Endothelial cell of umbilical vein (primary cell): ENCODE measurements around the gene GLIS2. TPM values are rescaled to one million over a fixed set of nuclear protein-coding genes. Genes with fewer than 3 reads are reported as not detected.

Experiments
- BruUV-seq: library from RNA; stranded (reverse); fragments of 400-500 nt; replicated peaks from 2 replicates; lab custom pipeline; 2021; lab: Mats Ljungman, UMichigan
- CTCF ChIA-PET: fragments of 300-600, 350-600 bp; sonication (Branson Sonifier 250); formaldehyde crosslinking; loops from one replicate; lab custom pipeline; 2021; ENCODE audit warnings: antibody characterized with exemption, inconsistent platforms; lab: Charles Lee
- POLR2A ChIA-PET: fragments of 300-600, 350-600 bp; sonication (Branson Sonifier 250); formaldehyde crosslinking; loops from one replicate; lab custom pipeline; 2021; ENCODE audit warnings: antibody characterized with exemption, inconsistent platforms; lab: Charles Lee
- DNase-seq: peaks from one replicate; pipeline ENCODE4 v3.0.0-alpha.2; 2011; ENCODE audit warnings: low read depth, low spot score
- FAIRE-seq: peaks from 2 replicates; lab custom pipeline; 2011; peaks lifted over from hg19 to GRCh38; lab: Jason Lieb, UNC
- H2AFZ ChIP-seq: 2 replicates; pipeline ENCODE4 v1.6.0; 2012; ENCODE audit warnings: low read depth, low read length, control low read depth, inconsistent platforms
- H3K27ac ChIP-seq: 2 replicates; pipeline ENCODE4 v1.5.1; 2011; ENCODE audit warnings: low read depth, mild to moderate bottlenecking, control low read depth, low read length, moderate library complexity; ENCODE audit not compliant: insufficient read depth
- H3K27me3 ChIP-seq, 2 experiments: 2 replicates each; pipeline versions ENCODE4 v1.6.0 to v1.6.1; 2011; ENCODE audit warnings: low read length in 2 of 2, mixed read lengths in 1 of 2; ENCODE audit not compliant: control insufficient read depth in 2 of 2, insufficient read depth in 2 of 2
- H3K36me3 ChIP-seq, 2 experiments: 2 replicates in 1 of 2; 3 replicates in 1 of 2; pipeline ENCODE4 v1.5.1; 2011; ENCODE audit warnings: low read length in 2 of 2, mild to moderate bottlenecking in 1 of 2, moderate library complexity in 1 of 2; ENCODE audit not compliant: control insufficient read depth in 2 of 2, insufficient read depth in 2 of 2; ENCODE audit errors: extremely low read depth in 1 of 2
- H3K4me1 ChIP-seq: 3 replicates; pipeline ENCODE4 v1.5.1; 2011; ENCODE audit warnings: mild to moderate bottlenecking, low read length; ENCODE audit not compliant: control insufficient read depth, insufficient read depth; ENCODE audit errors: extremely low read depth
- H3K4me2 ChIP-seq: 2 replicates; pipeline ENCODE4 v1.6.1; 2011; ENCODE audit warnings: low read length, control low read depth, mixed read lengths; ENCODE audit not compliant: insufficient read depth
- H3K4me3 ChIP-seq, 3 experiments: fragments of 200-600 bp in 1 of 3; sonication (generic), shearing (Covaris generic) in 1 of 3; replicated peaks in 1 of 3; 2 replicates each; pipeline ENCODE4 v1.5.1; 2011 to 2016; ENCODE audit warnings: control low read depth in 3 of 3, low read length in 3 of 3, mild to moderate bottlenecking in 2 of 3, inconsistent platforms in 1 of 3, low read depth in 1 of 3, moderate library complexity in 1 of 3; ENCODE audit not compliant: insufficient read depth in 1 of 3
- H3K79me2 ChIP-seq: 2 replicates; pipeline ENCODE4 v1.6.0; 2012; ENCODE audit warnings: low read length, inconsistent platforms; ENCODE audit not compliant: control insufficient read depth, insufficient read depth
- H3K9ac ChIP-seq: replicated peaks from 2 replicates; pipeline ENCODE3; 2011; ENCODE audit warnings: low read length, control low read depth; ENCODE audit not compliant: insufficient read depth; ENCODE audit errors: extremely low read depth
- H3K9me1 ChIP-seq: replicated peaks from 3 replicates; pipeline ENCODE4 v1.6.0; 2011; ENCODE audit warnings: mild to moderate bottlenecking, low read length; ENCODE audit not compliant: control insufficient read depth, insufficient read depth; ENCODE audit errors: extremely low read depth
- H3K9me3 ChIP-seq: replicated peaks from 2 replicates; pipeline ENCODE4 v1.5.1; 2012; ENCODE audit warnings: low read length, inconsistent platforms; ENCODE audit not compliant: control insufficient read depth, insufficient read depth
- H4K20me1 ChIP-seq: replicated peaks from 2 replicates; pipeline ENCODE3; 2011; ENCODE audit warnings: mild to moderate bottlenecking, low read length; ENCODE audit not compliant: control insufficient read depth, insufficient read depth; ENCODE audit errors: extremely low read depth
- EZH2 ChIP-seq: IDR thresholded peaks from 2 replicates; pipeline ENCODE4 v1.6.1; 2012; ENCODE audit warnings: borderline replicate concordance, low read depth, mild to moderate bottlenecking, moderate library complexity, low read length, inconsistent platforms; ENCODE audit not compliant: severe bottlenecking
- JUN ChIP-seq: IDR thresholded peaks from 2 replicates; pipeline ENCODE4 v1.6.1; 2011; ENCODE audit warnings: borderline replicate concordance, low read depth; ENCODE audit not compliant: insufficient read length, insufficient read depth
- POLR2A ChIP-seq: IDR thresholded peaks from 2 replicates; pipeline ENCODE4 v1.6.1; 2012; ENCODE audit warnings: low read depth, mild to moderate bottlenecking, control low read depth, low read length
- dilution Hi-C: fragments of 300-500 bp; cut with MboI; formaldehyde crosslinking; loops from one replicate; pipeline ENCODE4 v1.15.0; 2019; ENCODE audit warnings: low sequenced_read_pairs; ENCODE audit not compliant: extremely low pct_ligation_motif_present
- intact Hi-C: fragments of 100-400 bp; cut with micrococcal nuclease; formaldehyde crosslinking; loops from one replicate; pipeline ENCODE4 v1.10.0; 2022
- polyA plus RNA-seq, 4 experiments: library from polyadenylated mRNA; depleted of rRNA in 3 of 4; stranded (reverse) in 3 of 4; unstranded in 1 of 4; fragments of >200 nt; gene quantifications; 2 replicates each; pipeline versions ENCODE4 v1.2.1 to v1.2.3, GENCODE V29; 2011 to 2012; ENCODE audit warnings: missing spikeins in 1 of 4
- total RNA-seq: library from RNA; stranded (reverse); gene quantifications from 2 replicates; pipeline ENCODE4 v1.2.3, GENCODE V29; 2021
- TF ChIP-seq, protein P1 (sequence below): IDR thresholded peaks from 2 replicates; pipeline ENCODE4 v1.6.1; 2011; ENCODE audit not compliant: insufficient read depth, insufficient read length
- TF ChIP-seq, protein P2 (sequence below), 2 donors: IDR thresholded peaks; 1 replicate in 1 of 2; 2 replicates in 1 of 2; pipeline ENCODE4 v1.5.1; 2011; ENCODE audit warnings: low read length in 2 of 2, mild to moderate bottlenecking in 2 of 2, moderate library complexity in 2 of 2, control low read depth in 1 of 2, inconsistent platforms in 1 of 2, low read depth in 1 of 2; ENCODE audit not compliant: insufficient read depth in 1 of 2; ENCODE audit errors: extremely low read depth in 1 of 2

The GLIS2 gene
- total and polyA plus RNA-seq, 2 donors (not counting 3 experiments of a cell fraction or from before 2014, with no cell fraction given): 4.6 to 10.1 TPM

GRCh38 chr16:4314532-4315185 is 1.2 kb upstream of the GLIS2 start:
- Histone ChIP-seq H3K27me3 (no peaks in the 10 kb centered on the region), H3K4me1 (peaks cover 14% of the 10 kb centered on the region), H4K20me1 (no peaks in the 10 kb centered on the region), H2AFZ (peak overlapping the region; percentile 84), H3K36me3 (no peaks in the 10 kb centered on the region), H3K27ac (peak overlapping the region; percentile 22), H3K9ac (peak overlapping the region; percentile 2), H3K4me2 (peak overlapping the region; percentile 59), H3K9me3 (no peaks in the 10 kb centered on the region), H3K4me3 (peak overlapping the region; percentile 9 to 59 (median 17)), H3K79me2 (peaks cover 30% of the 10 kb centered on the region), H3K9me1 (no peaks in the 10 kb centered on the region)
- dilution Hi-C loops: no loop called here
- FAIRE-seq (peak; percentile 70), DNase-seq (peak; percentile 36)
- no TSS peak for BruUV-seq
- no peak for TF ChIP-seq EZH2
- TF ChIP-seq, protein P1, sequence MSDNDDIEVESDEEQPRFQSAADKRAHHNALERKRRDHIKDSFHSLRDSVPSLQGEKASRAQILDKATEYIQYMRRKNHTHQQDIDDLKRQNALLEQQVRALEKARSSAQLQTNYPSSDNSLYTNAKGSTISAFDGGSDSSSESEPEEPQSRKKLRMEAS: peak; percentile 27
- intact Hi-C loops: loop anchor here (1.0 kb wide), 1 partner anchor 16 kb away; no protein-coding TSS in a partner anchor
- ChIA-PET POLR2A (no interaction called here), CTCF (interaction anchor here (0.8 to 6.0 kb wide), 5 partner anchors 9 to 41 kb away, joined by 4 to 73 read pairs (median 9); partner anchors contain the start of gene TFAP4)

GRCh38 chr16:4316108-4316863 is 419 bp downstream of the GLIS2 start:
- DNase-seq: peak; percentile 47
- FAIRE-seq: no peak
- POLR2A ChIA-PET: interaction anchor here (0.9 kb wide), 1 partner anchor 43 kb away, joined by 5 read pairs; the partner anchor contains the start of gene TFAP4
- Histone ChIP-seq H3K36me3 (no peaks in the 10 kb centered on the region), H3K9ac (peak overlapping the region; percentile 53), H3K79me2 (peaks cover 43% of the 10 kb centered on the region), H3K4me1 (peaks cover 22% of the 10 kb centered on the region), H4K20me1 (no peaks in the 10 kb centered on the region), H3K9me3 (no peaks in the 10 kb centered on the region), H2AFZ (peak overlapping the region; percentile 12), H3K4me2 (peak overlapping the region; percentile 40), H3K9me1 (no peaks in the 10 kb centered on the region), H3K27ac (peak overlapping the region; percentile 10), H3K27me3 (no peaks in the 10 kb centered on the region), H3K4me3 (peak overlapping the region; percentile 56 to 77 (median 59))
- intact Hi-C loops: loop anchor here (1.0 to 2.0 kb wide), 3 partner anchors 8 to 43 kb away; partner anchors contain the start of gene TFAP4
- no TSS peak for BruUV-seq
- CTCF ChIA-PET: interaction anchor here (0.6 to 6.0 kb wide), 9 partner anchors 12 to 116 kb away, joined by 3 to 73 read pairs (median 5); partner anchors contain the start of gene TFAP4
- dilution Hi-C loops: no loop called here
- TF ChIP-seq EZH2 (no peak), POLR2A (no peak), JUN (no peak)
- TF ChIP-seq, protein P2, sequence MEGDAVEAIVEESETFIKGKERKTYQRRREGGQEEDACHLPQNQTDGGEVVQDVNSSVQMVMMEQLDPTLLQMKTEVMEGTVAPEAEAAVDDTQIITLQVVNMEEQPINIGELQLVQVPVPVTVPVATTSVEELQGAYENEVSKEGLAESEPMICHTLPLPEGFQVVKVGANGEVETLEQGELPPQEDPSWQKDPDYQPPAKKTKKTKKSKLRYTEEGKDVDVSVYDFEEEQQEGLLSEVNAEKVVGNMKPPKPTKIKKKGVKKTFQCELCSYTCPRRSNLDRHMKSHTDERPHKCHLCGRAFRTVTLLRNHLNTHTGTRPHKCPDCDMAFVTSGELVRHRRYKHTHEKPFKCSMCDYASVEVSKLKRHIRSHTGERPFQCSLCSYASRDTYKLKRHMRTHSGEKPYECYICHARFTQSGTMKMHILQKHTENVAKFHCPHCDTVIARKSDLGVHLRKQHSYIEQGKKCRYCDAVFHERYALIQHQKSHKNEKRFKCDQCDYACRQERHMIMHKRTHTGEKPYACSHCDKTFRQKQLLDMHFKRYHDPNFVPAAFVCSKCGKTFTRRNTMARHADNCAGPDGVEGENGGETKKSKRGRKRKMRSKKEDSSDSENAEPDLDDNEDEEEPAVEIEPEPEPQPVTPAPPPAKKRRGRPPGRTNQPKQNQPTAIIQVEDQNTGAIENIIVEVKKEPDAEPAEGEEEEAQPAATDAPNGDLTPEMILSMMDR (IDR thresholded peaks at IDR 0.05; ENCODE audit: extremely low read depth in 1 of 2, insufficient read depth in 1 of 2, low read depth in 1 of 2, low read length in 2 of 2): no peak
